Kidney epithelial cell (primary cell): ENCODE data around the gene SESN1. TPM values are rescaled to one million over a fixed set of nuclear protein-coding genes. Genes with fewer than 3 reads are reported as not detected.

Experiments
- DNase-seq: peaks from one replicate; pipeline ENCODE4 v3.0.0-alpha.2; 2010; ENCODE audit warnings: low read depth
- H3K27me3 ChIP-seq: 2 replicates; pipeline ENCODE4 v1.6.0; 2011; ENCODE audit warnings: low read length; ENCODE audit not compliant: control insufficient read depth, insufficient read depth
- H3K36me3 ChIP-seq: 2 replicates; pipeline ENCODE4 v1.5.1; 2011; ENCODE audit warnings: low read length; ENCODE audit not compliant: control insufficient read depth, insufficient read depth
- H3K4me3 ChIP-seq: 2 replicates; pipeline ENCODE4 v1.5.1; 2011; ENCODE audit warnings: low read depth, mild to moderate bottlenecking, control low read depth, low read length
- total RNA-seq: library from RNA; depleted of rRNA; stranded (reverse); fragments of >200 nt; gene quantifications from 2 replicates; pipeline ENCODE4 v1.2.3, GENCODE V29; 2015
- TF ChIP-seq, protein P1 (sequence below): IDR thresholded peaks from 2 replicates; pipeline ENCODE4 v1.5.1; 2011; ENCODE audit warnings: mild to moderate bottlenecking, moderate library complexity, low read length, control low read depth, inconsistent platforms; ENCODE audit not compliant: insufficient read depth, poor library complexity, severe bottlenecking

The SESN1 gene
- total RNA-seq, 1 donor from 2014 or later, result 13.2 TPM

DNA sequence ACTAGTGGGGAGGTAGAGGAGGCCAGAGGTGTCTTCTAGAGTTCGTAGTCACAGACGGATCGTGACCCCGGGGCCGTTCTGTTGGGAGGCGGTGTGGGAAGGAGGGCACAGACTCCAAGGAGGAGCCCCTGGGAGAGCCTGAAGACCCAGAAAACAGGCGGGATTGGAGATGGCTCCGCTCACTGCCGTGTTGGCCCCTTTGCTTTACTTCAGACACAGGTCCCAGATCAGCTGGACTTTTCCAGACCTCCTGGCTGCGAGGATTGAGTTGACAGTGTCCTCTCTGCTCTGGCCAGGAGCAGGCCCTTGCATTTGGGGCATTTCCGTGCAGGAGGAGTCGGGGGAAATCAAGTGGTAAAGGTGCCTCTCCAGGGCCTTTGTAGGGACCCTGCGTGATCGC lies 133.6 kb downstream of the SESN1 start:
- no peaks in the 10 kb centered on the region for H3K27me3 ChIP-seq
- DNase-seq, result no peak

DNA sequence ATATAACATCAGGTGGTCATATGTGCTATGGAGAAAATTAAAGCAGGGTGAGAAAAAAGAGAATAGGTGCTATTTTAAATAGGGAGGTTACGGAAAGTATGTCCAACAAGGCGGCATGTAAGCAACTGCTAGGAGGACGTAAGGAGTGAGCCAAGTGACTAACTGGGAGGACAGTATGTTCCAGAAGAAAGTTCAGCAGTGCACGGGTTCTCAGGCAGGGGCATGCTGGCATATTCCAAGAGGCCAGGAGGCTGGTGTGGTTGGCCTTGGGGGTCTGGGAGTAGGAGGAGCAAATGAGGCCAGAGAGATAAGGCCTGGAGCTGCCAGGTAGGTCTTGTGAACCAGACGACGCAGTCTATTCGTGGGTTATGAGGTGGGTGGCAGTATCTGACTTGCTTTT lies 134.0 kb downstream of the SESN1 start:
- no peak for DNase-seq
- no peaks in the 10 kb centered on the region for H3K27me3 ChIP-seq
- H3K4me3 ChIP-seq, result no peak overlapping the region
- TF ChIP-seq, protein P1, sequence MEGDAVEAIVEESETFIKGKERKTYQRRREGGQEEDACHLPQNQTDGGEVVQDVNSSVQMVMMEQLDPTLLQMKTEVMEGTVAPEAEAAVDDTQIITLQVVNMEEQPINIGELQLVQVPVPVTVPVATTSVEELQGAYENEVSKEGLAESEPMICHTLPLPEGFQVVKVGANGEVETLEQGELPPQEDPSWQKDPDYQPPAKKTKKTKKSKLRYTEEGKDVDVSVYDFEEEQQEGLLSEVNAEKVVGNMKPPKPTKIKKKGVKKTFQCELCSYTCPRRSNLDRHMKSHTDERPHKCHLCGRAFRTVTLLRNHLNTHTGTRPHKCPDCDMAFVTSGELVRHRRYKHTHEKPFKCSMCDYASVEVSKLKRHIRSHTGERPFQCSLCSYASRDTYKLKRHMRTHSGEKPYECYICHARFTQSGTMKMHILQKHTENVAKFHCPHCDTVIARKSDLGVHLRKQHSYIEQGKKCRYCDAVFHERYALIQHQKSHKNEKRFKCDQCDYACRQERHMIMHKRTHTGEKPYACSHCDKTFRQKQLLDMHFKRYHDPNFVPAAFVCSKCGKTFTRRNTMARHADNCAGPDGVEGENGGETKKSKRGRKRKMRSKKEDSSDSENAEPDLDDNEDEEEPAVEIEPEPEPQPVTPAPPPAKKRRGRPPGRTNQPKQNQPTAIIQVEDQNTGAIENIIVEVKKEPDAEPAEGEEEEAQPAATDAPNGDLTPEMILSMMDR, result no peak
- no peaks in the 10 kb centered on the region for H3K36me3 ChIP-seq

More for the DNA sequence above, 133.6 kb downstream of the SESN1 start:
- Histone ChIP-seq H3K4me3 (no peak overlapping the region), H3K36me3 (no peaks in the 10 kb centered on the region)
- TF ChIP-seq, protein P1, result no peak

DNA sequence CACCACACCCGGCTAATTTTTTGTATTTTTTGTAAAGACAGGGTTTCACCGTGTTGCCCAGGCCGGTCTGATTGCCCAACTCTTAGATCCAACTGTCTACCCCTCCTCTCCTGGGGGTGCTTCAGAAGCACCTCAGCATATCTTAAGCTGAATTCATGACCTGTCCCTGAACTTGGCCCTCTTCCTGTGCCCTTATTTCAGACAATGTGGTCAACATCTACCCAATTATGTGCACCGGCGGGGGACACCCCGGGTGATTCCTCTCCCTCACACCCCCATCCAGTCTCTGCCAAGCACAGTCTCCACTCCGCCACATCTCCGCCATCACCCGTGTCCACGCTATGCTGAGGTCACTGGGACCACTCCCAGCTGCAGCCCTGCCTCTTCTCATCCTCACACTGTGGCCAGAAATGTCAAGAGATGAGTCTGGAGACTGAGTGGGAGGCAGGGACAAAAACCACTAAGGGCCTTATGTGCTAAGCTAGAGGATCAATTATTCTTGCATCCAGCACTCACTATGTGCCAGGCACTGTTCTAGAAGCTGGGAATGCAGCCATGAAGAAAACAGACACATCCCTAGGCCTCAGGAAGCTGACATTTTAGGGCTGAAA lies 134.6 kb downstream of the SESN1 start:
- Histone ChIP-seq H3K36me3 (no peaks in the 10 kb centered on the region), H3K27me3 (no peaks in the 10 kb centered on the region), H3K4me3 (no peak overlapping the region)
- TF ChIP-seq, protein P1, result no peak
- DNase-seq, result no peak

DNA sequence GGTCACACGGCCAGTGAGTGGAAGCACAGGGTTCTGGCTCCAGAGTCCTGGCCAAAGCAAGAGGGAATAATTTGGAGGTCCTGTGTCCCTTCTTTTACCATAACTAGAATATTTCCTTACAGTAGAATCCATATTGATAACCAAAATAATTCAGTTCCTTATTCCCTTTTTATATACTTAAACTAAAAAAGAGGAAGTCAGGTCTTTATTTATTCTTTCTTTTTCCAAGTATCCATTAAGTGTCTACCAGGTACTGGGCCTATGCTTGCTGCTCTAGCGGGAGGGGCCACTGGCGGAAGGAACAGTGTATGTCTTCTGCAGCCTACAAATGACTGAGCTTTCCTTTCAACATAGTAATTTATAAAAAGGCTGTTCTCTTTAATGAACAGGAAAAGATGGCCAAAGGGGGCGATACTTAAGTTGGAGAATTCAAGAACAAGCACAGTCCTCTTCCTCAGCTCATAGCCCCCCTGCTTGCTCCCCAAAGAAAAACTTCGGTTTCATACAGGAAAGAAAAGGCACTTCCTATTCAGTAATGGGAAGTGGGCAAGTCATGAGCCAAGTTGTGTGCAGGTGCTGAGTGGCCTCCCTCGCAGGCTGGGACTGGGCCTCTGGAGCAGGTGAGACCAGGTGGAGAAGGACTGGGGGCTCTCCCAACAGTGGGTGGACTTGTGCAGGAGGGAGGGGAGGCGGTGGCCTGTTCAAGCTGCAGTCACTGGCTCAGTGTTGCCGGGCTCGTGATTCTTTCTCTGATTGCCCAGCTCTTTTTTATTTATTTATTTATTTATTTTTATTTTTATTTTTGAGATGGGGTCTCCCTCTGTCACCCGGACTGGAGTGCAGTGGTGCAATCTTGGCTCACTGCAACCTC lies 135.5 kb downstream of the SESN1 start:
- Histone ChIP-seq H3K4me3 (no peak overlapping the region), H3K27me3 (no peaks in the 10 kb centered on the region), H3K36me3 (no peaks in the 10 kb centered on the region)
- TF ChIP-seq, protein P1, result no peak
- no peak for DNase-seq

DNA sequence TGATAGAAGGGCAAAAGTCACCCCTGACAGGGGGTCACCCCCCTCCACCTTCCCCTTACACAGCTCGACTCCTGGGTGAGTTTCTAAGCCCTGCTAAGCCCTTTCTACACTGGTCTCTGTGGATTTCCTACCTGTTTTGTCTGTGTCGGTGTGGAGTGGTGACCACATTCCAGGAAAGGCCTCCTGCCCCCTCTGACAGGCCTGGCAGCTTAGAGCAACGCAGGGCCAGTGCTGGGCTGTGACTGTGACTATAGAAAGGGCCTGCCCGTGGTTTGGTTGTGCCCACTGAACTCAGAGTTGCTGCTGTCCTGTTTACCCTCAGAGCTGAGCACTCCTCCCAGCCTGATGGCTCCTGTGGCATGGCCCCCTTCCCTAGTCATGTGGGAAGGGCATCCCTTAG lies 137.4 kb downstream of the SESN1 start:
- no peak for DNase-seq
- TF ChIP-seq, protein P1, result no peak
- H3K27me3 ChIP-seq, result no peaks in the 10 kb centered on the region
- no peaks in the 10 kb centered on the region for H3K36me3 ChIP-seq
- H3K4me3 ChIP-seq, result no peak overlapping the region
